HCT116 (cell line): Measurements from ENCODE around the gene HOXB3.

Experiments used
- EGR1 ChIP-seq: IDR thresholded peaks from 2 replicates; pipeline ENCODE4 v1.6.1; 2012; ENCODE audit warnings: low read depth
- ELF1 ChIP-seq: IDR thresholded peaks from 2 replicates; pipeline ENCODE4 v1.6.1; 2012; ENCODE audit warnings: low read depth, borderline replicate concordance
- EZH2 ChIP-seq: fragments of 200-600 bp; sonication (generic); IDR thresholded peaks from 2 replicates; pipeline ENCODE4 v1.6.1; 2017; ENCODE audit warnings: antibody characterized with exemption, mixed run types
- EZH2phosphoT487 ChIP-seq: fragments of 200-600 bp; IDR thresholded peaks from 2 replicates; pipeline ENCODE4 v1.6.1; 2018; ENCODE audit warnings: antibody characterized with exemption, borderline replicate concordance
- FOSL1 ChIP-seq: IDR thresholded peaks from 2 replicates; pipeline ENCODE4 v1.6.1; 2012; ENCODE audit warnings: low read depth
- JUND ChIP-seq: IDR thresholded peaks from 2 replicates; pipeline ENCODE4 v1.6.1; 2012
- POLR2A ChIP-seq: IDR thresholded peaks from 2 replicates; pipeline ENCODE4 v1.7.0; 2011; ENCODE audit warnings: borderline replicate concordance; ENCODE audit not compliant: insufficient read depth, insufficient read length; ENCODE audit errors: extremely low read depth
- POLR2AphosphoS5 ChIP-seq: IDR thresholded peaks from 2 replicates; pipeline ENCODE4 v1.6.1; 2011; ENCODE audit warnings: mild to moderate bottlenecking, low read depth, low read length, moderate library complexity
- RAD21 ChIP-seq: IDR thresholded peaks from 2 replicates; pipeline ENCODE4 v1.6.1; 2012; ENCODE audit warnings: low read depth, mild to moderate bottlenecking
- YY1 ChIP-seq: IDR thresholded peaks from 2 replicates; pipeline ENCODE4 v1.6.1; 2011; ENCODE audit warnings: low read length, low read depth, moderate library complexity, mild to moderate bottlenecking; ENCODE audit not compliant: insufficient replicate concordance; ENCODE audit errors: extremely low read depth
- ZNF274 ChIP-seq: fragments of 200-500 bp; sonication (Bioruptor generic); IDR thresholded peaks from 2 replicates; pipeline ENCODE4 v1.6.1; 2014; ENCODE audit warnings: mild to moderate bottlenecking, low read depth, low read length, inconsistent platforms
- TF ChIP-seq, protein P1 (sequence below), 3 experiments: fragments of 200-600 bp in 1 of 3; sonication (generic) in 1 of 3; IDR thresholded peaks in 2 of 3; conservative IDR thresholded peaks in 1 of 3; 2 replicates each; pipeline ENCODE4 v1.5.1; 2012 to 2017; ENCODE audit warnings: low read depth in 2 of 3, low read length in 2 of 3, antibody characterized with exemption in 1 of 3, borderline replicate concordance in 1 of 3, control low read depth in 1 of 3, mild to moderate bottlenecking in 1 of 3, mixed read lengths in 1 of 3, mixed run types in 1 of 3, moderate library complexity in 1 of 3; ENCODE audit not compliant: insufficient read depth in 1 of 3
- TF ChIP-seq, protein P2 (sequence below): IDR thresholded peaks from 2 replicates; pipeline ENCODE4 v1.6.1; 2012
- TF ChIP-seq, protein P3 (sequence below): IDR thresholded peaks from 2 replicates; pipeline ENCODE4 v1.6.1; 2012; ENCODE audit warnings: low read depth

DNA sequence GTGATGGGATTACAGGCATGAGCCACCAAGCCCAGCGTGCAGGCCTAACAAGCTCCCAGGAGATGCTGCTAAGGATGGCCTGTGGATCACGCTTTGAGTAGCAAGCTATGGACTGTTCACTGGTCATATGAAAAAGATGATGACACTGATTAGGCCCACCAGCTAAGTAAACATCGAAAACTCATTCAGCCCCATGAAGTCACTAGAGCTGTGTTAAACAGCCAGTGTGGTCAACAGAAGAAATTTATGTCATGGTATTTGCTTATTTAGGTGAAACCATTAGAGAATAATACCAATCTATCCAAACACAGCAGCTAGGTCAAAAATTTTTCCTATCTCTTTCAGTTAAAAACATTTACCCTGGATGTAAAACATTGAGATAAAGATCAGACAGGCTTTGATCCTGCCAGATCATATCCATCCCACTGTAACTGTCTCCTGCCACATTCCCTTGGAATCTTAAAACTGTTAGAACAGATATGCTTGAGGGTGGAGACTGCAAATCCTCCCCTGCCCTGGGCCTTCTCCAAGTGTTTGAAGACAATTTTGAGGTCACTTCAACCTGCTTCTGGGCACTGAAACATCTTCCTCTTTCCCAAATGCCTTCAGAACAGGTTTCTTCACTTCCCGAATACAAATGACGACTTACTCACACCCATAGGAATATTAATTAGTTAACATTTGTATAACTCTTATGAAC lies 90.2 kb downstream of the HOXB3 start:
- TF ChIP-seq ZNF274 (no peak), EZH2 (no peak), FOSL1 (no peak), POLR2A (no peak), RAD21 (no peak), EZH2phosphoT487 (no peak), EGR1 (no peak), JUND (no peak), YY1 (no peak), ELF1 (no peak), POLR2AphosphoS5 (no peak)
- TF ChIP-seq, protein P1, sequence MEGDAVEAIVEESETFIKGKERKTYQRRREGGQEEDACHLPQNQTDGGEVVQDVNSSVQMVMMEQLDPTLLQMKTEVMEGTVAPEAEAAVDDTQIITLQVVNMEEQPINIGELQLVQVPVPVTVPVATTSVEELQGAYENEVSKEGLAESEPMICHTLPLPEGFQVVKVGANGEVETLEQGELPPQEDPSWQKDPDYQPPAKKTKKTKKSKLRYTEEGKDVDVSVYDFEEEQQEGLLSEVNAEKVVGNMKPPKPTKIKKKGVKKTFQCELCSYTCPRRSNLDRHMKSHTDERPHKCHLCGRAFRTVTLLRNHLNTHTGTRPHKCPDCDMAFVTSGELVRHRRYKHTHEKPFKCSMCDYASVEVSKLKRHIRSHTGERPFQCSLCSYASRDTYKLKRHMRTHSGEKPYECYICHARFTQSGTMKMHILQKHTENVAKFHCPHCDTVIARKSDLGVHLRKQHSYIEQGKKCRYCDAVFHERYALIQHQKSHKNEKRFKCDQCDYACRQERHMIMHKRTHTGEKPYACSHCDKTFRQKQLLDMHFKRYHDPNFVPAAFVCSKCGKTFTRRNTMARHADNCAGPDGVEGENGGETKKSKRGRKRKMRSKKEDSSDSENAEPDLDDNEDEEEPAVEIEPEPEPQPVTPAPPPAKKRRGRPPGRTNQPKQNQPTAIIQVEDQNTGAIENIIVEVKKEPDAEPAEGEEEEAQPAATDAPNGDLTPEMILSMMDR (IDR thresholded peaks at IDR 0.05 in 2 of 3, conservative IDR thresholded peaks at IDR 0.05 in 1 of 3; ENCODE audit: borderline replicate concordance in 1 of 3, insufficient read depth in 1 of 3, low read depth in 2 of 3, low read length in 2 of 3): no peak
- TF ChIP-seq, protein P2, sequence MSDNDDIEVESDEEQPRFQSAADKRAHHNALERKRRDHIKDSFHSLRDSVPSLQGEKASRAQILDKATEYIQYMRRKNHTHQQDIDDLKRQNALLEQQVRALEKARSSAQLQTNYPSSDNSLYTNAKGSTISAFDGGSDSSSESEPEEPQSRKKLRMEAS: no peak
- TF ChIP-seq, protein P3, sequence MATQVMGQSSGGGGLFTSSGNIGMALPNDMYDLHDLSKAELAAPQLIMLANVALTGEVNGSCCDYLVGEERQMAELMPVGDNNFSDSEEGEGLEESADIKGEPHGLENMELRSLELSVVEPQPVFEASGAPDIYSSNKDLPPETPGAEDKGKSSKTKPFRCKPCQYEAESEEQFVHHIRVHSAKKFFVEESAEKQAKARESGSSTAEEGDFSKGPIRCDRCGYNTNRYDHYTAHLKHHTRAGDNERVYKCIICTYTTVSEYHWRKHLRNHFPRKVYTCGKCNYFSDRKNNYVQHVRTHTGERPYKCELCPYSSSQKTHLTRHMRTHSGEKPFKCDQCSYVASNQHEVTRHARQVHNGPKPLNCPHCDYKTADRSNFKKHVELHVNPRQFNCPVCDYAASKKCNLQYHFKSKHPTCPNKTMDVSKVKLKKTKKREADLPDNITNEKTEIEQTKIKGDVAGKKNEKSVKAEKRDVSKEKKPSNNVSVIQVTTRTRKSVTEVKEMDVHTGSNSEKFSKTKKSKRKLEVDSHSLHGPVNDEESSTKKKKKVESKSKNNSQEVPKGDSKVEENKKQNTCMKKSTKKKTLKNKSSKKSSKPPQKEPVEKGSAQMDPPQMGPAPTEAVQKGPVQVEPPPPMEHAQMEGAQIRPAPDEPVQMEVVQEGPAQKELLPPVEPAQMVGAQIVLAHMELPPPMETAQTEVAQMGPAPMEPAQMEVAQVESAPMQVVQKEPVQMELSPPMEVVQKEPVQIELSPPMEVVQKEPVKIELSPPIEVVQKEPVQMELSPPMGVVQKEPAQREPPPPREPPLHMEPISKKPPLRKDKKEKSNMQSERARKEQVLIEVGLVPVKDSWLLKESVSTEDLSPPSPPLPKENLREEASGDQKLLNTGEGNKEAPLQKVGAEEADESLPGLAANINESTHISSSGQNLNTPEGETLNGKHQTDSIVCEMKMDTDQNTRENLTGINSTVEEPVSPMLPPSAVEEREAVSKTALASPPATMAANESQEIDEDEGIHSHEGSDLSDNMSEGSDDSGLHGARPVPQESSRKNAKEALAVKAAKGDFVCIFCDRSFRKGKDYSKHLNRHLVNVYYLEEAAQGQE: no peak
